ENCODE measurements around the gene OR2F1.

DNA sequence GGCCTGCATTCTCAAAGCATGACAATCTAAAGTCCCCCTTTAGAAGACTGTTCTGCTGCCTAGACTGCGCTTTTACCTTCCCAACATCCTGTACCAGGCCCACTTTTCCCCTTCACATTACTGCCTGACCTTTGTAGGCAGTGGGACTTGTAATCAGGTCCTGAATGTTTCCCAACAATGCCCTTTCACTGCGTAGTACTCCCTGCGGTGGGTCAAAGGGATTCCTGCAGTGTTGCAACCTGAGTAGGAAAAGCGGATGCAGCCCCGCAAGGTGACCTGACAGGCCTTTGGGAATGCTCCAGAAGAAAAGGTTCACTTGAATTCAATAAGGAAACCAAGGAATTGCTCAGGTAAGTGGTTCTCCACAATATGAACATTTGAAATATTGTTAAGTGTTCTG is 47.7 kb upstream of the OR2F1 start:
- TF ChIP-seq POLR2AphosphoS5 (IDR thresholded peaks at IDR 0.05; ENCODE audit: low read depth, low read length), result no peak
- TF ChIP-seq, protein P1, sequence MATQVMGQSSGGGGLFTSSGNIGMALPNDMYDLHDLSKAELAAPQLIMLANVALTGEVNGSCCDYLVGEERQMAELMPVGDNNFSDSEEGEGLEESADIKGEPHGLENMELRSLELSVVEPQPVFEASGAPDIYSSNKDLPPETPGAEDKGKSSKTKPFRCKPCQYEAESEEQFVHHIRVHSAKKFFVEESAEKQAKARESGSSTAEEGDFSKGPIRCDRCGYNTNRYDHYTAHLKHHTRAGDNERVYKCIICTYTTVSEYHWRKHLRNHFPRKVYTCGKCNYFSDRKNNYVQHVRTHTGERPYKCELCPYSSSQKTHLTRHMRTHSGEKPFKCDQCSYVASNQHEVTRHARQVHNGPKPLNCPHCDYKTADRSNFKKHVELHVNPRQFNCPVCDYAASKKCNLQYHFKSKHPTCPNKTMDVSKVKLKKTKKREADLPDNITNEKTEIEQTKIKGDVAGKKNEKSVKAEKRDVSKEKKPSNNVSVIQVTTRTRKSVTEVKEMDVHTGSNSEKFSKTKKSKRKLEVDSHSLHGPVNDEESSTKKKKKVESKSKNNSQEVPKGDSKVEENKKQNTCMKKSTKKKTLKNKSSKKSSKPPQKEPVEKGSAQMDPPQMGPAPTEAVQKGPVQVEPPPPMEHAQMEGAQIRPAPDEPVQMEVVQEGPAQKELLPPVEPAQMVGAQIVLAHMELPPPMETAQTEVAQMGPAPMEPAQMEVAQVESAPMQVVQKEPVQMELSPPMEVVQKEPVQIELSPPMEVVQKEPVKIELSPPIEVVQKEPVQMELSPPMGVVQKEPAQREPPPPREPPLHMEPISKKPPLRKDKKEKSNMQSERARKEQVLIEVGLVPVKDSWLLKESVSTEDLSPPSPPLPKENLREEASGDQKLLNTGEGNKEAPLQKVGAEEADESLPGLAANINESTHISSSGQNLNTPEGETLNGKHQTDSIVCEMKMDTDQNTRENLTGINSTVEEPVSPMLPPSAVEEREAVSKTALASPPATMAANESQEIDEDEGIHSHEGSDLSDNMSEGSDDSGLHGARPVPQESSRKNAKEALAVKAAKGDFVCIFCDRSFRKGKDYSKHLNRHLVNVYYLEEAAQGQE (IDR thresholded peaks at IDR 0.05; ENCODE audit: insufficient read depth in 1 of 2, low read depth in 2 of 2, low read length in 2 of 2), result no peak
- TF ChIP-seq TAF1 (IDR thresholded peaks at IDR 0.05; ENCODE audit: borderline replicate concordance, insufficient read depth, low read length), result no peak
